ENCODE results near the gene ADD3. TPM values are rescaled to one million over a fixed set of nuclear protein-coding genes. Genes with fewer than 3 reads are reported as not detected.
"Not testable (repeated sequence)": the region's sequence is repeated elsewhere in the genome, so short reads cannot be mapped to it uniquely, and the experiment has no call there.

ADD3 gene
- total and polyA plus RNA-seq, 11 donors, result 28.8 to 659 (median 97.1) TPM

- TF ChIP-seq CTCF (IDR thresholded peaks at IDR 0.05), result no peak
- TF ChIP-seq POLR2A (IDR thresholded peaks at IDR 0.05), result no peak
- intact Hi-C loops (cut with DNase I), result loop anchor here in 1 of 10 donors (10.0 kb wide), 1 partner anchor 225 kb away; no protein-coding TSS in a partner anchor
- no peak for ATAC-seq
- H3K4me3 ChIP-seq, result no peak overlapping the region
- peaks cover 0 to 14% (median 2%) of the 10 kb centered on the region in 12 donors for H3K4me1 ChIP-seq
- H3K27me3 ChIP-seq, result no peaks in the 10 kb centered on the region
- no peak overlapping the region for H3K27ac ChIP-seq
- peaks cover 0 to 61% (median 34%) of the 10 kb centered on the region in 9 donors for H3K36me3 ChIP-seq
- no peak for DNase-seq
- H3K9me3 ChIP-seq, result no peaks in the 10 kb centered on the region
Observed at GRCh38 chr10:110109511-110109910, 101.7 kb downstream of the ADD3 start.

GRCh38 chr10:110110338-110110737, 102.6 kb downstream of the ADD3 start:
- TF ChIP-seq CTCF (IDR thresholded peaks at IDR 0.05) (no peak), POLR2A (IDR thresholded peaks at IDR 0.05) (no peak)
- 94 to 97% (median 97%) methylated on average over 3 of the region's 3 CpGs for WGBS, 4 donors
- Histone ChIP-seq H3K36me3 (peaks cover 0 to 61% (median 42%) of the 10 kb centered on the region in 9 donors), H3K9me3 (no peaks in the 10 kb centered on the region), H3K4me1 (peaks cover 0 to 14% (median 2%) of the 10 kb centered on the region in 12 donors), H3K4me3 (no peak overlapping the region), H3K27ac (no peak overlapping the region), H3K27me3 (no peaks in the 10 kb centered on the region)
- ATAC-seq (no peak), DNase-seq (no peak)
- intact Hi-C loops (cut with DNase I), result loop anchor here in 2 of 10 donors (5.0 kb wide), 2 partner anchors 98 to 103 kb away; partner anchors contain the start of gene ADD3 (in 1 of the 2)

GRCh38 chr10:110113670-110114337, 106.0 kb downstream of the ADD3 start:
- WGBS, 4 donors, result 75 to 84% (median 79%) methylated on average over 4 of the region's 4 CpGs
- DNase-seq, result peak in 1 of 5 donors; percentile 41
- peaks cover 3 to 19% (median 5%) of the 10 kb centered on the region in 12 donors for H3K4me1 ChIP-seq
- peaks cover 0 to 70% (median 56%) of the 10 kb centered on the region in 9 donors for H3K36me3 ChIP-seq
- TF ChIP-seq CTCF (IDR thresholded peaks at IDR 0.05) (peak in 4 of 12 donors; percentile 7 to 16 (median 12)), POLR2A (IDR thresholded peaks at IDR 0.05) (no peak)
- H3K27ac ChIP-seq, result peak overlapping the region in 7 of 12 donors; percentile 6 to 44 (median 27)
- ATAC-seq, result peak in 3 of 4 donors; percentile 67 to 73 (median 70)
- no peaks in the 10 kb centered on the region for H3K27me3 ChIP-seq
- intact Hi-C loops (cut with DNase I), result loop anchor here in 2 of 10 donors (5.0 kb wide), 2 partner anchors 102 to 107 kb away; partner anchors contain the start of gene ADD3 (in 1 of the 2)
- no peak overlapping the region for H3K4me3 ChIP-seq
- H3K9me3 ChIP-seq, result no peaks in the 10 kb centered on the region

GRCh38 chr10:110114668-110115067, 106.9 kb downstream of the ADD3 start:
- H3K4me3 ChIP-seq, ATAC-seq, H3K9me3 ChIP-seq, DNase-seq, H3K27me3 ChIP-seq: not testable (repeated sequence)
- Histone ChIP-seq H3K4me1 (peaks cover 4 to 18% (median 8%) of the 10 kb centered on the region in 12 donors), H3K36me3 (peaks cover 0 to 78% (median 64%) of the 10 kb centered on the region in 9 donors), H3K27ac (peak overlapping the region in 3 of 12 donors; percentile 6 to 35 (median 10))
- intact Hi-C loops (cut with DNase I), result loop anchor here in 5 of 10 donors (5.0 kb wide), 4 partner anchors 102 to 227 kb away; partner anchors contain the start of gene ADD3 (in 3 of the 5)
- WGBS, 4 donors, result 96 to 98% (median 97%) methylated on average over 2 of the region's 2 CpGs

Measured in heart left ventricle (tissue), 16 donors.